Effector CD4-positive, alpha-beta T cell (primary cell): ENCODE results near the gene ACIN1.

Source experiments
- DNase-seq: peaks from one replicate; pipeline ENCODE4 v3.0.0-alpha.2; 2020

Gene ACIN1

GRCh38 chr14:23104070-23104590 lies 9.2 kb upstream of the ACIN1 start:
- no peak for DNase-seq

- no peak for DNase-seq
Measured at GRCh38 chr14:23103581-23103980, 8.6 kb upstream of the ACIN1 start.

- DNase-seq = no peak
Measured at GRCh38 chr14:23102801-23103200, 7.9 kb upstream of the ACIN1 start.

GRCh38 chr14:23101986-23102625 lies 7.2 kb upstream of the ACIN1 start:
- DNase-seq = no peak

- no peak for DNase-seq
Measured at GRCh38 chr14:23101213-23101970, 6.5 kb upstream of the ACIN1 start.

- DNase-seq = no peak
Measured at GRCh38 chr14:23099212-23099861, 4.4 kb upstream of the ACIN1 start.

GRCh38 chr14:23097786-23098185 lies 2.9 kb upstream of the ACIN1 start:
- DNase-seq = no peak

- peak; percentile 100 for DNase-seq
Measured at GRCh38 chr14:23095196-23096108, 516 bp upstream of the ACIN1 start, which contains the start of gene C14orf119. Gene C14orf119, plus strand, starts transcription at chr14:23095505. Its CDS starts 2,154 bp downstream, at chr14:23097659.

- peak; percentile 56 for DNase-seq
Measured at GRCh38 chr14:23093991-23094665, 808 bp downstream of the ACIN1 start.

GRCh38 chr14:23093526-23093925 lies 1.4 kb downstream of the ACIN1 start:
- no peak for DNase-seq

GRCh38 chr14:23093104-23093503 lies 1.8 kb downstream of the ACIN1 start:
- DNase-seq = no peak

GRCh38 chr14:23091294-23092225 lies 3.4 kb downstream of the ACIN1 start:
- DNase-seq = no peak

GRCh38 chr14:23090254-23090636 lies 4.7 kb downstream of the ACIN1 start:
- DNase-seq = no peak

- no peak for DNase-seq
Measured at GRCh38 chr14:23089498-23090253, 5.3 kb downstream of the ACIN1 start.

- no peak for DNase-seq
Measured at GRCh38 chr14:23086565-23086964, 8.4 kb downstream of the ACIN1 start.

GRCh38 chr14:23085458-23085857 lies 9.5 kb downstream of the ACIN1 start:
- no peak for DNase-seq

GRCh38 chr14:23080474-23080873 lies 14.5 kb downstream of the ACIN1 start:
- DNase-seq = no peak

GRCh38 chr14:23079716-23080115 lies 15.2 kb downstream of the ACIN1 start:
- no peak for DNase-seq

- no peak for DNase-seq
Measured at GRCh38 chr14:23078692-23079116, 16.2 kb downstream of the ACIN1 start.

GRCh38 chr14:23077962-23078361 lies 17.0 kb downstream of the ACIN1 start:
- no peak for DNase-seq
